ENCODE measurements around the gene SLC10A1. TPM values are rescaled to one million over a fixed set of nuclear protein-coding genes. Genes with fewer than 3 reads are reported as not detected.

Gene SLC10A1
- total RNA-seq, 1 donor from 2014 or later: not detected

- intact Hi-C loops (cut with micrococcal nuclease): no loop called here
- Mint-ChIP-seq H3K4me1 (peaks cover 8% of the 10 kb centered on the region), H3K27ac (no peak overlapping the region), H3K9me3 (no peaks in the 10 kb centered on the region), H3K27me3 (no peaks in the 10 kb centered on the region), H3K4me3 (no peak overlapping the region), H3K36me3 (ENCODE audit: low read depth) (no peaks in the 10 kb centered on the region)
- no peak for TF ChIP-seq CTCF (IDR thresholded peaks at IDR 0.05)
- ATAC-seq (ENCODE audit: low read depth) (no peak), DNase-seq (no peak)
- CTCF ChIA-PET: no interaction called here
- POLR2A ChIA-PET: interaction anchor here (3.1 kb wide), 1 partner anchor 11 kb away, joined by 14 read pairs; the partner anchor contains the start of gene SRSF5
Observed at GRCh38 chr14:69755784-69756183, 41.3 kb downstream of the SLC10A1 start.

GRCh38 chr14:69755296-69755695 lies 41.7 kb downstream of the SLC10A1 start:
- ChIA-PET CTCF (no interaction called here), POLR2A (interaction anchor here (0.7 to 3.1 kb wide), 2 partner anchors 12 to 86 kb away, joined by 5 to 14 read pairs; partner anchors contain the start of gene SRSF5)
- intact Hi-C loops (cut with micrococcal nuclease): no loop called here
- H3K9me3 Mint-ChIP-seq: no peaks in the 10 kb centered on the region
- ATAC-seq (ENCODE audit: low read depth) (no peak), DNase-seq (no peak)
- peaks cover 8% of the 10 kb centered on the region for H3K4me1 Mint-ChIP-seq
- H3K27me3 Mint-ChIP-seq: no peaks in the 10 kb centered on the region
- TF ChIP-seq CTCF (IDR thresholded peaks at IDR 0.05): no peak
- no peaks in the 10 kb centered on the region for H3K36me3 Mint-ChIP-seq (ENCODE audit: low read depth)
- no peak overlapping the region for H3K4me3 Mint-ChIP-seq
- H3K27ac Mint-ChIP-seq: no peak overlapping the region

- CTCF ChIA-PET: no interaction called here
- Mint-ChIP-seq H3K4me1 (peaks cover 8% of the 10 kb centered on the region), H3K36me3 (ENCODE audit: low read depth) (no peaks in the 10 kb centered on the region), H3K4me3 (no peak overlapping the region), H3K27me3 (no peaks in the 10 kb centered on the region), H3K9me3 (no peaks in the 10 kb centered on the region), H3K27ac (no peak overlapping the region)
- POLR2A ChIA-PET: interaction anchor here (0.6 to 3.1 kb wide), 2 partner anchors 13 to 66 kb away, joined by 3 to 14 read pairs; partner anchors contain the start of gene SRSF5
- TF ChIP-seq CTCF (IDR thresholded peaks at IDR 0.05): no peak
- intact Hi-C loops (cut with micrococcal nuclease): no loop called here
- ATAC-seq (ENCODE audit: low read depth) (no peak), DNase-seq (no peak)
Observed at GRCh38 chr14:69754487-69754886, 42.6 kb downstream of the SLC10A1 start.

DNA sequence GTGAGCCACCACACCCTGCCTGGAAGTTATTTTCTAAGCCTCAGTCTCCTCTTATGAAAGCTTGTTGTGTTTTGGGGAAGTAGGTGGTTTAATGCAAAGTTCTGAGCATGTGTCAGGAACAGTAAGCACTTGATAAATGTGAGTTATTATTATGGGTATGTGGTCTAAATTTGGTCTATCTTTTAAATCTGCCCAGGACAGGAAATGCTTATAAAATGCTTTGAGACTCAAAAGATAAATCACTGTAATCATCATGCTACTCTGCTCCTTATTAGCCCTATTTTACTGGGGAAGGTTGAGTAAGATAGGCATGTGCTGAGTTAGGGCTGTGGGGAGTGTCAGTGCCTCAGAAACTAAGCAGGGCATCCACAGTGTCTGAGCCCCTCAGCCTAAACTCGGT lies 43.2 kb downstream of the SLC10A1 start:
- no peaks in the 10 kb centered on the region for H3K36me3 Mint-ChIP-seq (ENCODE audit: low read depth)
- TF ChIP-seq CTCF (IDR thresholded peaks at IDR 0.05): no peak
- POLR2A ChIA-PET: interaction anchor here (0.7 to 3.1 kb wide), 2 partner anchors 13 to 1967 kb away, joined by 3 to 14 read pairs; partner anchors contain the start of gene SRSF5
- ATAC-seq (ENCODE audit: low read depth): no peak
- H3K27me3 Mint-ChIP-seq: no peaks in the 10 kb centered on the region
- H3K4me3 Mint-ChIP-seq: no peak overlapping the region
- CTCF ChIA-PET: no interaction called here
- intact Hi-C loops (cut with micrococcal nuclease): no loop called here
- H3K27ac Mint-ChIP-seq: no peak overlapping the region
- no peaks in the 10 kb centered on the region for H3K9me3 Mint-ChIP-seq
- peaks cover 8% of the 10 kb centered on the region for H3K4me1 Mint-ChIP-seq
- no peak for DNase-seq

DNA sequence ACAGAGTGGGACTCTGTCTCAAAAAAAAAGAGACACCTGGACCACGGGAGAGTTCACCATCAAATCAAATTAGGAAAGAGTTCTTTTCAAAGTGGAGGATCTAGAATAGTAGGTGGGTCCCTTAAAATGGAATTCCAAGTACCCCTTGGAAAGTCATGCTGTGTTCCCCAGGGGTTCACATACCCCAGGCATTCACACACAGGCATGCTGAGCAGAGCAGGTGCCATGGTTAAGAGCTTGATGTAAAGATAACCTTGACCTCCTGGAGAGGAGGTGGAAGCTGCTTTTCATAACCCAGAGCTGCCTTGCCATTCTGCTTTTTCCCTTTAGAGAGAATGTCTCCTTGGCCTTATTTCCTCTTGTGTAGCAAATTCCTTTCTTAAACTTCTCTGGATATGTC lies 44.3 kb downstream of the SLC10A1 start:
- DNase-seq (no peak), ATAC-seq (ENCODE audit: low read depth) (no peak)
- Mint-ChIP-seq H3K4me3 (no peak overlapping the region), H3K9me3 (no peaks in the 10 kb centered on the region), H3K27ac (no peak overlapping the region), H3K4me1 (peaks cover 8% of the 10 kb centered on the region), H3K27me3 (no peaks in the 10 kb centered on the region), H3K36me3 (ENCODE audit: low read depth) (no peaks in the 10 kb centered on the region)
- POLR2A ChIA-PET: interaction anchor here (3.1 kb wide), 1 partner anchor 14 kb away, joined by 14 read pairs; the partner anchor contains the start of gene SRSF5
- intact Hi-C loops (cut with micrococcal nuclease): no loop called here
- TF ChIP-seq CTCF (IDR thresholded peaks at IDR 0.05): no peak
- CTCF ChIA-PET: no interaction called here

All from activated B cell treated with CpG ODN at 0.5 μM for 24 hours (primary cell).